ENCODE results near the gene EXO5.
"Not testable (repeated sequence)": the region's sequence is repeated elsewhere in the genome, so short reads cannot be mapped to it uniquely, and the experiment has no call there.

EXO5 gene

GRCh38 chr1:40546957-40547356 is 38.4 kb downstream of the EXO5 start:
- no peak for DNase-seq (ENCODE audit: extremely low read depth in 1 of 2, low read depth in 1 of 2)

- DNase-seq (ENCODE audit: extremely low read depth in 1 of 2, low read depth in 1 of 2), result no peak
These were observed 44.5 kb downstream of the EXO5 start for GRCh38 chr1:40553017-40553416.

- not testable (repeated sequence) for DNase-seq (ENCODE audit: extremely low read depth in 1 of 2, low read depth in 1 of 2)
These were observed 46.2 kb downstream of the EXO5 start for GRCh38 chr1:40554807-40555206.

- DNase-seq (ENCODE audit: extremely low read depth in 1 of 2, low read depth in 1 of 2), result no peak
These were observed 47.6 kb downstream of the EXO5 start for GRCh38 chr1:40556121-40556520.

- not testable (repeated sequence) for DNase-seq (ENCODE audit: extremely low read depth in 1 of 2, low read depth in 1 of 2)
These were observed 49.7 kb downstream of the EXO5 start for GRCh38 chr1:40558241-40558640.

- DNase-seq (ENCODE audit: extremely low read depth in 1 of 2, low read depth in 1 of 2), result no peak
These were observed 53.6 kb downstream of the EXO5 start for GRCh38 chr1:40562185-40562584.

GRCh38 chr1:40563266-40563665 is 54.7 kb downstream of the EXO5 start:
- no peak for DNase-seq (ENCODE audit: extremely low read depth in 1 of 2, low read depth in 1 of 2)

- DNase-seq (ENCODE audit: extremely low read depth in 1 of 2, low read depth in 1 of 2), result no peak
These were observed 55.9 kb downstream of the EXO5 start for GRCh38 chr1:40564506-40564905.

- DNase-seq (ENCODE audit: extremely low read depth in 1 of 2, low read depth in 1 of 2), result no peak
These were observed 56.3 kb downstream of the EXO5 start for GRCh38 chr1:40564913-40565312.

All from stimulated activated CD8-positive, alpha-beta memory T cell treated with anti-CD3 and anti-CD28 coated beads, Interleukin-7, amount 100 ng/mL, for 48 hours (primary cell).